CD4-positive, alpha-beta T cell (primary cell): ENCODE data around the gene B3GNT2. TPM values are rescaled to one million over a fixed set of nuclear protein-coding genes. Genes with fewer than 3 reads are reported as not detected.

Source experiments
- microRNA-seq: library from miRNA; unstranded; fragments of <30 nt; microRNA quantifications from one replicate; pipeline ENCODE4 v1.2.0, GENCODE V29; 2021; ENCODE audit warnings: borderline microRNAs expressed, borderline replicate concordance
- total RNA-seq, 174 experiments: library from RNA in 2 of 174; stranded (reverse) in 2 of 174; gene quantifications; one replicate each; pipeline ENCODE4 v1.2.3 and lab custom pipeline; 2021 to 2026

The B3GNT2 gene
- total RNA-seq, 2 experiments from 2014 or later = 47.7 TPM

Small RNAs within 50 kb of the gene (microRNA-seq; reads per million reads assigned to microRNA genes)
- gene MIR5192 = not detected
